ENCODE measurements around the gene CEP70. TPM values are rescaled to one million over a fixed set of nuclear protein-coding genes. Genes with fewer than 3 reads are reported as not detected.

The CEP70 gene
- total RNA-seq, 4 donors from 2014 or later = 68.3 to 100 (median 71.9) TPM

- intact Hi-C loops (cut with DNase I) = no loop called here
- H3K4me3 ChIP-seq (replicated peaks in 1 of 3) = no peak overlapping the region
- WGBS, 2 donors = 77 to 79% methylated on average over 6 to 15 of the region's 15 CpGs
- no peak for DNase-seq
- no peaks in the 10 kb centered on the region for H3K27me3 ChIP-seq
- TF ChIP-seq POLR2A (IDR thresholded peaks at IDR 0.05) = no peak
- TF ChIP-seq, protein P1, sequence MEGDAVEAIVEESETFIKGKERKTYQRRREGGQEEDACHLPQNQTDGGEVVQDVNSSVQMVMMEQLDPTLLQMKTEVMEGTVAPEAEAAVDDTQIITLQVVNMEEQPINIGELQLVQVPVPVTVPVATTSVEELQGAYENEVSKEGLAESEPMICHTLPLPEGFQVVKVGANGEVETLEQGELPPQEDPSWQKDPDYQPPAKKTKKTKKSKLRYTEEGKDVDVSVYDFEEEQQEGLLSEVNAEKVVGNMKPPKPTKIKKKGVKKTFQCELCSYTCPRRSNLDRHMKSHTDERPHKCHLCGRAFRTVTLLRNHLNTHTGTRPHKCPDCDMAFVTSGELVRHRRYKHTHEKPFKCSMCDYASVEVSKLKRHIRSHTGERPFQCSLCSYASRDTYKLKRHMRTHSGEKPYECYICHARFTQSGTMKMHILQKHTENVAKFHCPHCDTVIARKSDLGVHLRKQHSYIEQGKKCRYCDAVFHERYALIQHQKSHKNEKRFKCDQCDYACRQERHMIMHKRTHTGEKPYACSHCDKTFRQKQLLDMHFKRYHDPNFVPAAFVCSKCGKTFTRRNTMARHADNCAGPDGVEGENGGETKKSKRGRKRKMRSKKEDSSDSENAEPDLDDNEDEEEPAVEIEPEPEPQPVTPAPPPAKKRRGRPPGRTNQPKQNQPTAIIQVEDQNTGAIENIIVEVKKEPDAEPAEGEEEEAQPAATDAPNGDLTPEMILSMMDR (IDR thresholded peaks at IDR 0.05) = no peak
- H3K27ac ChIP-seq = no peak overlapping the region
- H3K36me3 ChIP-seq = no peaks in the 10 kb centered on the region
- no peaks in the 10 kb centered on the region for H3K9me3 ChIP-seq
- H3K4me1 ChIP-seq = peaks cover 0 to 14% of the 10 kb centered on the region in 2 donors
These were observed 134.2 kb downstream of the CEP70 start for GRCh38 chr3:138459619-138460535.

DNA sequence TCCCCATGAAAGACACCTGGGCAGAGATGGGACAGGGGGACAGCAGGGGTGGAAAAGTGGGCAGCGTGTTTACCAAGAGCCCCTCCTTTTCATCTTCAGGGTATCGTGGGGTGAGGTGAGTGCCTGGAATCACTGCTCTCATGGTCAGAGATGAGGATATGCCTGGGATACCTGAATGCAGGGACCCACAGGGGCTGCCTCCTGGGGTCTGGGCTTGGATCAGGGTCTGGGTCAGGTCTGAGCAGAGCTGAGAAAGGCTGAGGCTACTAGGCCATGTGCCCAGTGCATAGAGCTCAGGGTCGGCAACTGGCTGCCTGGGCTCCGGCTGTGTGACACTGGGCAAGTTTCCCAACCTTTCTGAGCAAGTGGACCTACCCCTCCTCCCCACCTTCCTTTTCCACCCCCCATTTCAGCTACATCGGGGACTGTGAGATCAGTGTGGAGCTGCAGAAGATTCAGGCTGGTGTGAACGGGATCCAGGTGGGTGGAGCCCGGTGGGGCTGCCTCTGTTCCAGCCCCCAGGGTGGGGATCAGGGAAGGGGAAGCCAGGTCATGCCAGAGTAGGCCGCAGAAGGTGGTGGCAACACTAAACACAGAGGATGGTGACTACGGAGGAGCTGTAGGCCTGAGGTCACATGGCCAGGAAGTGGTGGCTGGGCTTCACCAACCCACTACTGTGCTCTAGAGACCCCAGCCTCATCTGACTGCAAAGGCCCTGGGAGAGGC is 135.1 kb downstream of the CEP70 start:
- no peaks in the 10 kb centered on the region for H3K36me3 ChIP-seq
- intact Hi-C loops (cut with DNase I) = no loop called here
- H3K4me3 ChIP-seq (replicated peaks in 1 of 3) = no peak overlapping the region
- no peaks in the 10 kb centered on the region for H3K9me3 ChIP-seq
- 85 to 88% methylated on average over 9 of the region's 9 CpGs for WGBS, 2 donors
- H3K27ac ChIP-seq = no peak overlapping the region
- DNase-seq = no peak
- H3K27me3 ChIP-seq = no peaks in the 10 kb centered on the region
- peaks cover 0 to 14% of the 10 kb centered on the region in 2 donors for H3K4me1 ChIP-seq
- TF ChIP-seq, protein P1 (IDR thresholded peaks at IDR 0.05) = no peak
- no peak for TF ChIP-seq POLR2A (IDR thresholded peaks at IDR 0.05)

DNA sequence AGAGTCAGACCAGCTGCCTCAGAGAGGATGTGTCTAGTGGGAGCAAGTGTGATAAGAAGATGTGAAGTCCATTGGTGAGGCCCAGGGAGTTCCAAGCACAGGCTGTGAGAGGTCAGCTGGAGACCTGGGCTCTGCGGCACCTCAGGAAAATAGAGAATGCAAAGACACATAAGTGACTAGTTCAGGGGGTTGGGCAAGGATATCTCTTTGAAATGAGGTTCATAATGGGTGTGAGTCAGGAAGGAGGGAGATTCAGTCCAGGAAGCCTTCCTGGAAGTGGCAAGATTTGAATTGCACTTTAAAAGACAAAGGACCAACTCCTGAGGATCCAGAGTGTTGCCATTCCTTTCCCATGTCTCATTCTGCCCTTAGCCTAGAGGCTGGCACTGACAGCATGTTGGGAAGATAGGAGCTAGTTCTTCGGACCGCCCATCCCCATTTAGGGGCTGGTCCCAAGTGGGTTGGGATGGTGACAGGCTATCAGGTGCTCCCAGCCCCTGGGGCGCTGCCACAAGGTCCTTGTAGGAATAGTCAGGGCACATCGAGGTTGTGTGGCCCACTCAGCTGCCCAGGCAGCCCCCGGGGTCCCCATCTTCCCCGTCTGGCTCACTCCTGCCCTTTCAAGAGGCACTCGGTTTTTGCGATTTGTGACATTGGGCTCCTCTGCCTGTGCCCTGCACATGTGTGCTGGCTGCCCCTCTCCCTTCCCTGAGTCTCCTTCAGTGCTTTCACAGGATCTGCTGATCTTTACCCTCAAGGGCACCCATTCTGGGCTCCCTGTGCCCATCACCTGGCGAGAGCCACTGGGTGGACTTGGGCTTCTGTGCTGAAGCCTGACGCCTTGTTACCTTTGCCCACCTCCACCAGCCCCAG is 136.0 kb downstream of the CEP70 start:
- TF ChIP-seq, protein P1 (IDR thresholded peaks at IDR 0.05) = no peak
- TF ChIP-seq POLR2A (IDR thresholded peaks at IDR 0.05) = no peak
- no peak for DNase-seq
- WGBS, 2 donors = 84 to 86% methylated on average over 11 of the region's 11 CpGs
- Histone ChIP-seq H3K27me3 (no peaks in the 10 kb centered on the region), H3K36me3 (no peaks in the 10 kb centered on the region), H3K4me1 (peaks cover 0 to 14% of the 10 kb centered on the region in 2 donors), H3K9me3 (no peaks in the 10 kb centered on the region), H3K27ac (no peak overlapping the region), H3K4me3 (replicated peaks in 1 of 3) (no peak overlapping the region)
- intact Hi-C loops (cut with DNase I) = no loop called here

DNA sequence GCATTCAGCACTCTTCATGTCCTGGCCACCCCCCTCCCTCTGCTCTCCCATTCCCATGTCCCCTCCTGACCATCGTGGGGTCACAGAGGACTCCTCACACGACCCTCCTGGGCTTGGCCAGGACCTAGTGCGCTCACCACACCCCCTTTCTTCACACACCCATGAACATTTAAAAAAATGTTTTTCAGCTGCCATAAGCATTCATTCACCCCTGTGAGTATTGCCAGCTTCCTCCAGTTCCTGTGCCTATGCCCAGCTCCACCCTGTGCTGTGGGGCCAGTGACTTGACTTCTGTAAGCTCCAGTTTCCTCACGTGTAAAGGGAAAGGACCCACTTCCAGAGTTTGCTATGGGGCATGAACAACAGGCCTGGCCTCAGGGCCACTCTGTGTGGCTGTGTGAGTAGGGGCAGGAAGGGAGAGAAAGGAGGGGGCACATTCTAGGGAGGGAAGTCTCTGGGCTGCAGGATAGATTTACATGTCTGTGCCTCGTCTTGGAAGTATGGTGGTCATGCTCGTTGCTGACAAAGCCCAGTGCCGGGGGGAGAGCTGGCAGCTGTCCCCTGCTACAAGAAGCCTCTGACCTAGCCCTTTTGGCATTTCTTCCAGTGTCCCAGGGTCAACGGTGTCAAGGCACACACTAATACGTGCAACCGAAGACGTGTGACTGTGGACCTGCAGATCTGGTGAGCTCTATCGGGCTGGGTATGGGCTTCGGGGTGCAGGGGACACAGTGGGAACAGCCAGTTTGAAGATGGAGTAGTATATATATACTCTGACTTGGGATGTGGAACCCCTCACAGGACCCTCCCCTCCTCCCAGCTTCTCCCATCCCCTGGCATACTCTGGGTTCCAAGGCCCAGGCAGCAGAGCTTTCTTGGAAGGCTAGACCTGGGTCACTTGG is 136.8 kb downstream of the CEP70 start:
- Histone ChIP-seq H3K27ac (no peak overlapping the region), H3K4me3 (replicated peaks in 1 of 3) (no peak overlapping the region), H3K9me3 (no peaks in the 10 kb centered on the region), H3K4me1 (peaks cover 0 to 14% of the 10 kb centered on the region in 2 donors), H3K27me3 (no peaks in the 10 kb centered on the region), H3K36me3 (no peaks in the 10 kb centered on the region)
- WGBS, 2 donors = 83 to 86% methylated on average over 12 to 13 of the region's 13 CpGs
- DNase-seq = no peak
- TF ChIP-seq, protein P1 (IDR thresholded peaks at IDR 0.05) = no peak
- TF ChIP-seq POLR2A (IDR thresholded peaks at IDR 0.05) = no peak
- intact Hi-C loops (cut with DNase I) = no loop called here

Measured in thyroid gland (tissue), 4 donors.